ENCODE results near the gene AKT3.

AKT3 gene

DNA sequence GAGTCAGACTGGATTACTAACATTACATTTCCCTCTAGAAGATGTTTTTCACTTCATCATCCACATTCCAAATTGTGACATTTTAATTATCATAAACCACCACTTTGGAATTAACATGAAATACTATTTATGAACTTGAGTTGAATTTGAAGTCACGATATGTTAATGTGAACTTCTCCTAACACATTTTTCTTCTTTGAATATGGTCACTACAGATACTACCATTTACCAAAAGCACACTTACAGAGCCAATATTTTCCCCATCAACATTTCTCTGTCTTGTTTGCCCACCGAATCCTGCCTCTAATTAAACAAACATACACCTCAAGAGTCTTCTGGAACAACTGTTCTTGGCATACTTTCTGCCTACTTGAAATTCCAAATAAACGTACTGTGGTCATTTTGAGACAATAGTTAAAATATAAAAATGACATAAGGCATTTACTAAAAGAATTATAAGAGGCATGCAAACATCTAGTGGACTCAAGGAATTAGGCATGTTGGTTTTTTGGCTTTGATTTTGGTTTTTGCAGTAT, 177.4 kb downstream of the AKT3 start:
- H2AFZ ChIP-seq (ENCODE audit: insufficient read depth, low read length, poor library complexity), result no peak overlapping the region

DNA sequence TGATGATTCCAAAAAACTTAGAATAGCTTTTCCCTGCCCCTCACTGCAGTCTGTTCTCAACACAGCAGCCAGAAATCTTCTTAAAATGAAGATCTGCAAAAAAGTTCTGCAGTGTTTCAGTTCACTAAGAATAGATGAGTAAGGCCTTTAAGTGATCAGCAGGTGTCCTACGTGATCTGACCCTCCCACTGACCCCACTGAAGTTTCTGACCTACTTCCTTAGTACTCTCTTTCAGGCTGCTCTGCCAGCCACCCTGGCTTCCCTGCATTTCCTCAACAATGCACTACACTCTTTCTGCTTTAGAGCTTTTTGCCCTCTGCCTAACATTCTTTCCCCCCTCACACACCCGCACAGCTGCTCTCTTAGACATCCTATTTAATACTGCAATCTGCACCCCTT, 182.5 kb downstream of the AKT3 start:
- H3K18ac ChIP-seq (ENCODE audit: low read length), result no peak overlapping the region
- no peaks in the 10 kb centered on the region for H3K9me3 ChIP-seq (ENCODE audit: insufficient read depth, low read depth, low read length)
- WGBS (ENCODE audit: extremely low coverage, insufficient coverage, insufficient read length), result no CpG with 5 or more reads among the region's 2 CpGs
- no peak overlapping the region for H3K9ac ChIP-seq (ENCODE audit: low read length)
- H3K36me3 ChIP-seq (ENCODE audit: control insufficient read depth in 1 of 2, insufficient read depth in 2 of 2, low read length in 2 of 2), result no peaks in the 10 kb centered on the region
- H3K27me3 ChIP-seq (ENCODE audit: insufficient read depth, low read length), result no peaks in the 10 kb centered on the region
- no peak overlapping the region for H2BK12ac ChIP-seq (ENCODE audit: low read length)
- no peak overlapping the region for H3K4me3 ChIP-seq (ENCODE audit: low read depth, low read length)
- no peaks in the 10 kb centered on the region for H3K79me2 ChIP-seq (ENCODE audit: control insufficient read depth, insufficient read depth, low read length, poor library complexity)
- DNase-seq, result no peak
- peaks cover 0 to 2% of the 10 kb centered on the region in 2 experiments for H3K4me1 ChIP-seq (ENCODE audit: control insufficient read depth in 1 of 2, insufficient read depth in 2 of 2, low read length in 2 of 2)
- no peak overlapping the region for H4K8ac ChIP-seq (ENCODE audit: low read depth, low read length)
- H3K27ac ChIP-seq (ENCODE audit: low read depth, low read length), result no peak overlapping the region
- H3K4me2 ChIP-seq (ENCODE audit: low read length), result no peak overlapping the region
- H3K23ac ChIP-seq (ENCODE audit: low read length), result no peak overlapping the region
- H2AFZ ChIP-seq (ENCODE audit: insufficient read depth, low read length, poor library complexity), result no peak overlapping the region
- H4K12ac ChIP-seq (ENCODE audit: low read depth, low read length), result no peak overlapping the region
- H2BK120ac ChIP-seq (ENCODE audit: insufficient read depth, low read length, poor library complexity), result no peak overlapping the region
- no peak overlapping the region for H3K14ac ChIP-seq (ENCODE audit: low read length)
- no peak overlapping the region for H4K91ac ChIP-seq (ENCODE audit: low read depth, low read length)
- H2AK5ac ChIP-seq (ENCODE audit: low read length), result no peak overlapping the region
- H2BK5ac ChIP-seq (ENCODE audit: low read depth, low read length, poor library complexity), result no peak overlapping the region
- no peaks in the 10 kb centered on the region for H3K79me1 ChIP-seq (ENCODE audit: low read length)
- H3K4ac ChIP-seq (ENCODE audit: low read depth, low read length), result no peak overlapping the region

More for the DNA sequence above, 177.4 kb downstream of the AKT3 start:
- no peak overlapping the region for H3K27ac ChIP-seq (ENCODE audit: low read depth, low read length)
- no peaks in the 10 kb centered on the region for H3K4me1 ChIP-seq (ENCODE audit: control insufficient read depth in 1 of 2, insufficient read depth in 2 of 2, low read length in 2 of 2)
- H3K79me1 ChIP-seq (ENCODE audit: low read length), result no peaks in the 10 kb centered on the region
- no peak overlapping the region for H3K4ac ChIP-seq (ENCODE audit: low read depth, low read length)
- no peaks in the 10 kb centered on the region for H3K36me3 ChIP-seq (ENCODE audit: control insufficient read depth in 1 of 2, insufficient read depth in 2 of 2, low read length in 2 of 2)
- H3K14ac ChIP-seq (ENCODE audit: low read length), result no peak overlapping the region
- no peaks in the 10 kb centered on the region for H3K27me3 ChIP-seq (ENCODE audit: insufficient read depth, low read length)
- H2BK12ac ChIP-seq (ENCODE audit: low read length), result no peak overlapping the region
- H3K9ac ChIP-seq (ENCODE audit: low read length), result no peak overlapping the region
- H3K4me3 ChIP-seq (ENCODE audit: low read depth, low read length), result no peak overlapping the region
- H4K12ac ChIP-seq (ENCODE audit: low read depth, low read length), result no peak overlapping the region
- H3K4me2 ChIP-seq (ENCODE audit: low read length), result no peak overlapping the region
- no peak overlapping the region for H2BK5ac ChIP-seq (ENCODE audit: low read depth, low read length, poor library complexity)
- H3K23ac ChIP-seq (ENCODE audit: low read length), result no peak overlapping the region
- no peak overlapping the region for H4K8ac ChIP-seq (ENCODE audit: low read depth, low read length)
- H2BK120ac ChIP-seq (ENCODE audit: insufficient read depth, low read length, poor library complexity), result no peak overlapping the region
- DNase-seq, result no peak
- WGBS (ENCODE audit: extremely low coverage, insufficient coverage, insufficient read length), result no CpG with 5 or more reads among the region's 3 CpGs
- no peak overlapping the region for H4K91ac ChIP-seq (ENCODE audit: low read depth, low read length)
- no peaks in the 10 kb centered on the region for H3K79me2 ChIP-seq (ENCODE audit: control insufficient read depth, insufficient read depth, low read length, poor library complexity)
- H3K18ac ChIP-seq (ENCODE audit: low read length), result no peak overlapping the region
- H3K9me3 ChIP-seq (ENCODE audit: insufficient read depth, low read depth, low read length), result no peaks in the 10 kb centered on the region
- no peak overlapping the region for H2AK5ac ChIP-seq (ENCODE audit: low read length)

DNA sequence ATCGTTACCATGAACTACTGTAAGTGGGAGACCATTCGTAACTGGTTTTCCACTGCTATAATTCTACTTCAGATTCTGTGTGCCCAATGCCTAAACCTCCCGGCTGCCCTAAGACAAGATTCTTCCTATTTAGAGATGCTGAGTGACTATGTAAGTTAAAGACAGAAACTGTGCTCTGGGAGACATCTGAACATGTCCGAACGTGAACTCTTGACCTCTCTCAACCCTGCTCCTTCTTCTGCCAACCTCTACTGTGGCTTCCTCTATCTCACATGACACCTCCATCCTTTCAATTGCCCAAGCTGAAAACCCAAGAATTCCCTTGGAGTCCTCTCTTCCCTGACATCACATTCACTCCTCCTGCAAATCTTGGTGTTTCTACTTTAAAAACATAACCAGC, 182.9 kb downstream of the AKT3 start:
- no peak overlapping the region for H4K91ac ChIP-seq (ENCODE audit: low read depth, low read length)
- WGBS (ENCODE audit: extremely low coverage, insufficient coverage, insufficient read length), result no CpG with 5 or more reads among the region's 5 CpGs
- no peak overlapping the region for H3K27ac ChIP-seq (ENCODE audit: low read depth, low read length)
- H4K12ac ChIP-seq (ENCODE audit: low read depth, low read length), result no peak overlapping the region
- H3K9ac ChIP-seq (ENCODE audit: low read length), result no peak overlapping the region
- H2BK12ac ChIP-seq (ENCODE audit: low read length), result no peak overlapping the region
- H3K23ac ChIP-seq (ENCODE audit: low read length), result no peak overlapping the region
- H3K4me1 ChIP-seq (ENCODE audit: control insufficient read depth in 1 of 2, insufficient read depth in 2 of 2, low read length in 2 of 2), result peaks cover 0 to 2% of the 10 kb centered on the region in 2 experiments
- H2AFZ ChIP-seq (ENCODE audit: insufficient read depth, low read length, poor library complexity), result no peak overlapping the region
- no peaks in the 10 kb centered on the region for H3K9me3 ChIP-seq (ENCODE audit: insufficient read depth, low read depth, low read length)
- DNase-seq, result no peak
- no peaks in the 10 kb centered on the region for H3K27me3 ChIP-seq (ENCODE audit: insufficient read depth, low read length)
- no peak overlapping the region for H3K18ac ChIP-seq (ENCODE audit: low read length)
- no peak overlapping the region for H2AK5ac ChIP-seq (ENCODE audit: low read length)
- no peaks in the 10 kb centered on the region for H3K79me2 ChIP-seq (ENCODE audit: control insufficient read depth, insufficient read depth, low read length, poor library complexity)
- no peak overlapping the region for H4K8ac ChIP-seq (ENCODE audit: low read depth, low read length)
- H3K4me3 ChIP-seq (ENCODE audit: low read depth, low read length), result no peak overlapping the region
- no peak overlapping the region for H2BK120ac ChIP-seq (ENCODE audit: insufficient read depth, low read length, poor library complexity)
- H3K79me1 ChIP-seq (ENCODE audit: low read length), result no peaks in the 10 kb centered on the region
- H3K14ac ChIP-seq (ENCODE audit: low read length), result no peak overlapping the region
- no peak overlapping the region for H3K4ac ChIP-seq (ENCODE audit: low read depth, low read length)
- no peak overlapping the region for H2BK5ac ChIP-seq (ENCODE audit: low read depth, low read length, poor library complexity)
- no peak overlapping the region for H3K4me2 ChIP-seq (ENCODE audit: low read length)
- no peaks in the 10 kb centered on the region for H3K36me3 ChIP-seq (ENCODE audit: control insufficient read depth in 1 of 2, insufficient read depth in 2 of 2, low read length in 2 of 2)

DNA sequence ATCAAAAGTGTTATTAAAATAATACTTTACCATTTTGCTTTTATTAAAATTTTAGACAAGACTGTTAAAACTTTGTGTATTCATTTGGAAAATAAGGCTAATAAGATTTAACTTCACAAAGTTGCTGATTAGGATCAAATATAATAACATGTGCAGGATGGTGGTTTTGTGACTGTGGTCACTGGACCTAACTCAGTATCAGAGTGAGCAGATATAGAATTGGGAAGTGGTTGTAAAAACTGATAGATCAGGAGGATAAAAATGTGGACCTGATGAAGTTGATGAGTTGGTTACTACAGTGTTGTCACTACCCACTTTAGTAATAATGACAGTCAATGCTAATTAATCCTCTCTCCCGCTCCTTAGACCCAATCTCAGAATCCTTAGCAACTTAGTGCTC, 186.4 kb downstream of the AKT3 start:
- Histone ChIP-seq H3K79me1 (ENCODE audit: low read length) (no peaks in the 10 kb centered on the region), H4K8ac (ENCODE audit: low read depth, low read length) (no peak overlapping the region), H4K91ac (ENCODE audit: low read depth, low read length) (no peak overlapping the region), H3K23ac (ENCODE audit: low read length) (no peak overlapping the region), H2AFZ (ENCODE audit: insufficient read depth, low read length, poor library complexity) (no peak overlapping the region), H3K9ac (ENCODE audit: low read length) (no peak overlapping the region), H3K27ac (ENCODE audit: low read depth, low read length) (no peak overlapping the region), H3K36me3 (ENCODE audit: control insufficient read depth in 1 of 2, insufficient read depth in 2 of 2, low read length in 2 of 2) (no peaks in the 10 kb centered on the region), H3K9me3 (ENCODE audit: insufficient read depth, low read depth, low read length) (no peaks in the 10 kb centered on the region), H3K4me1 (ENCODE audit: control insufficient read depth in 1 of 2, insufficient read depth in 2 of 2, low read length in 2 of 2) (peaks cover 0 to 2% of the 10 kb centered on the region in 2 experiments), H2BK12ac (ENCODE audit: low read length) (no peak overlapping the region), H2BK5ac (ENCODE audit: low read depth, low read length, poor library complexity) (no peak overlapping the region), H3K79me2 (ENCODE audit: control insufficient read depth, insufficient read depth, low read length, poor library complexity) (no peaks in the 10 kb centered on the region), H3K4me2 (ENCODE audit: low read length) (no peak overlapping the region), H2BK120ac (ENCODE audit: insufficient read depth, low read length, poor library complexity) (no peak overlapping the region), H3K14ac (ENCODE audit: low read length) (no peak overlapping the region), H3K4ac (ENCODE audit: low read depth, low read length) (no peak overlapping the region), H2AK5ac (ENCODE audit: low read length) (no peak overlapping the region), H3K18ac (ENCODE audit: low read length) (no peak overlapping the region), H4K12ac (ENCODE audit: low read depth, low read length) (no peak overlapping the region), H3K27me3 (ENCODE audit: insufficient read depth, low read length) (no peaks in the 10 kb centered on the region), H3K4me3 (ENCODE audit: low read depth, low read length) (no peak overlapping the region)
- no peak for DNase-seq
- WGBS (ENCODE audit: extremely low coverage, insufficient coverage, insufficient read length), result no CpG with 5 or more reads among the region's 1 CpG
